ENCODE data around the gene MINAR1. TPM values are rescaled to one million over a fixed set of nuclear protein-coding genes. Genes with fewer than 3 reads are reported as not detected.

MINAR1 gene
- polyA plus RNA-seq, 1 donor (not counting 4 experiments of a cell fraction or from before 2014, with no cell fraction given), result 0.13 TPM

- TF ChIP-seq CTCF (optimal IDR thresholded peaks at IDR 0.05 in 1 of 3, IDR thresholded peaks at IDR 0.05 in 1 of 3, conservative IDR thresholded peaks at IDR 0.05 in 1 of 3; ENCODE audit: extremely low read depth in 1 of 3, insufficient read depth in 2 of 3, low read length in 3 of 3), result no peak
- no peak overlapping the region for H3K4me2 ChIP-seq (ENCODE audit: control insufficient read depth, extremely low read depth, insufficient read depth, low read depth, low read length)
- H3K36me3 ChIP-seq (ENCODE audit: control insufficient read depth in 2 of 2, extremely low read depth in 1 of 2, insufficient read depth in 2 of 2, low read length in 2 of 2), result no peaks in the 10 kb centered on the region
- H2AFZ ChIP-seq (ENCODE audit: control insufficient read depth, low read length), result no peak overlapping the region
- H3K79me2 ChIP-seq (ENCODE audit: control insufficient read depth, insufficient read depth, low read length), result no peaks in the 10 kb centered on the region
- no peaks in the 10 kb centered on the region for H4K20me1 ChIP-seq (ENCODE audit: control insufficient read depth, extremely low read depth, insufficient read depth, low read length)
- no peak overlapping the region for H3K9ac ChIP-seq (ENCODE audit: control insufficient read depth, extremely low read depth, insufficient read depth, low read length)
- H3K27me3 ChIP-seq (ENCODE audit: control insufficient read depth, extremely low read depth, insufficient read depth, low read length), result no peaks in the 10 kb centered on the region
- no peak overlapping the region for H3K4me3 ChIP-seq (ENCODE audit: control insufficient read depth in 2 of 3, extremely low read depth in 1 of 3, insufficient read depth in 2 of 3, low read depth in 1 of 3, low read length in 3 of 3)
- H3K4me1 ChIP-seq (ENCODE audit: control insufficient read depth, extremely low read depth, insufficient read depth, low read length), result no peaks in the 10 kb centered on the region
- no peak overlapping the region for H3K27ac ChIP-seq (ENCODE audit: control insufficient read depth, insufficient read depth, low read length)
- no peak for DNase-seq (ENCODE audit: low read depth, low spot score)
- no peaks in the 10 kb centered on the region for H3K9me3 ChIP-seq (ENCODE audit: control insufficient read depth, low read depth, low read length)
- dilution Hi-C loops (cut with MboI; ENCODE audit: extremely low pct_ligation_motif_present, low sequenced_read_pairs), result no loop called here
- no peaks in the 10 kb centered on the region for H3K9me1 ChIP-seq (ENCODE audit: control insufficient read depth, extremely low read depth, insufficient read depth, low read length)
- no peak for FAIRE-seq
Measured at GRCh38 chr15:79458491-79458890, 26.4 kb downstream of the MINAR1 start.

GRCh38 chr15:79459666-79460065 is 27.5 kb downstream of the MINAR1 start:
- Histone ChIP-seq H2AFZ (ENCODE audit: control insufficient read depth, low read length) (no peak overlapping the region), H3K79me2 (ENCODE audit: control insufficient read depth, insufficient read depth, low read length) (no peaks in the 10 kb centered on the region), H3K4me2 (ENCODE audit: control insufficient read depth, extremely low read depth, insufficient read depth, low read depth, low read length) (no peak overlapping the region), H3K27me3 (ENCODE audit: control insufficient read depth, extremely low read depth, insufficient read depth, low read length) (no peaks in the 10 kb centered on the region), H3K27ac (ENCODE audit: control insufficient read depth, insufficient read depth, low read length) (no peak overlapping the region), H3K9me3 (ENCODE audit: control insufficient read depth, low read depth, low read length) (no peaks in the 10 kb centered on the region), H4K20me1 (ENCODE audit: control insufficient read depth, extremely low read depth, insufficient read depth, low read length) (no peaks in the 10 kb centered on the region), H3K36me3 (ENCODE audit: control insufficient read depth in 2 of 2, extremely low read depth in 1 of 2, insufficient read depth in 2 of 2, low read length in 2 of 2) (no peaks in the 10 kb centered on the region), H3K9ac (ENCODE audit: control insufficient read depth, extremely low read depth, insufficient read depth, low read length) (no peak overlapping the region), H3K4me1 (ENCODE audit: control insufficient read depth, extremely low read depth, insufficient read depth, low read length) (no peaks in the 10 kb centered on the region), H3K9me1 (ENCODE audit: control insufficient read depth, extremely low read depth, insufficient read depth, low read length) (no peaks in the 10 kb centered on the region), H3K4me3 (ENCODE audit: control insufficient read depth in 2 of 3, extremely low read depth in 1 of 3, insufficient read depth in 2 of 3, low read depth in 1 of 3, low read length in 3 of 3) (no peak overlapping the region)
- DNase-seq (ENCODE audit: low read depth, low spot score) (no peak), FAIRE-seq (no peak)
- TF ChIP-seq EZH2 (IDR thresholded peaks at IDR 0.05; ENCODE audit: low read length) (no peak), CTCF (optimal IDR thresholded peaks at IDR 0.05 in 1 of 3, IDR thresholded peaks at IDR 0.05 in 1 of 3, conservative IDR thresholded peaks at IDR 0.05 in 1 of 3; ENCODE audit: extremely low read depth in 1 of 3, insufficient read depth in 2 of 3, low read length in 3 of 3) (no peak)
- dilution Hi-C loops (cut with MboI; ENCODE audit: extremely low pct_ligation_motif_present, low sequenced_read_pairs), result no loop called here
